ENCODE results near the gene PSAP.

The PSAP gene

GRCh38 chr10:71840177-71840957, 10.7 kb downstream of the PSAP start:
- TF ChIP-seq, protein P1, sequence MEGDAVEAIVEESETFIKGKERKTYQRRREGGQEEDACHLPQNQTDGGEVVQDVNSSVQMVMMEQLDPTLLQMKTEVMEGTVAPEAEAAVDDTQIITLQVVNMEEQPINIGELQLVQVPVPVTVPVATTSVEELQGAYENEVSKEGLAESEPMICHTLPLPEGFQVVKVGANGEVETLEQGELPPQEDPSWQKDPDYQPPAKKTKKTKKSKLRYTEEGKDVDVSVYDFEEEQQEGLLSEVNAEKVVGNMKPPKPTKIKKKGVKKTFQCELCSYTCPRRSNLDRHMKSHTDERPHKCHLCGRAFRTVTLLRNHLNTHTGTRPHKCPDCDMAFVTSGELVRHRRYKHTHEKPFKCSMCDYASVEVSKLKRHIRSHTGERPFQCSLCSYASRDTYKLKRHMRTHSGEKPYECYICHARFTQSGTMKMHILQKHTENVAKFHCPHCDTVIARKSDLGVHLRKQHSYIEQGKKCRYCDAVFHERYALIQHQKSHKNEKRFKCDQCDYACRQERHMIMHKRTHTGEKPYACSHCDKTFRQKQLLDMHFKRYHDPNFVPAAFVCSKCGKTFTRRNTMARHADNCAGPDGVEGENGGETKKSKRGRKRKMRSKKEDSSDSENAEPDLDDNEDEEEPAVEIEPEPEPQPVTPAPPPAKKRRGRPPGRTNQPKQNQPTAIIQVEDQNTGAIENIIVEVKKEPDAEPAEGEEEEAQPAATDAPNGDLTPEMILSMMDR (IDR thresholded peaks at IDR 0.05) = no peak
- no peak for TF ChIP-seq ZFX (IDR thresholded peaks at IDR 0.05; ENCODE audit: borderline replicate concordance)
- H3K27ac ChIP-seq = no peak overlapping the region

GRCh38 chr10:71838264-71839211, 12.5 kb downstream of the PSAP start:
- H3K27ac ChIP-seq = no peak overlapping the region
- TF ChIP-seq, protein P1 (IDR thresholded peaks at IDR 0.05) = no peak
- no peak for TF ChIP-seq ZFX (IDR thresholded peaks at IDR 0.05; ENCODE audit: borderline replicate concordance)

GRCh38 chr10:71837098-71837827, 13.8 kb downstream of the PSAP start:
- H3K27ac ChIP-seq = no peak overlapping the region
- TF ChIP-seq, protein P1 (IDR thresholded peaks at IDR 0.05) = peak; percentile 18
- TF ChIP-seq ZFX (IDR thresholded peaks at IDR 0.05; ENCODE audit: borderline replicate concordance) = no peak

GRCh38 chr10:71836596-71836974, 14.5 kb downstream of the PSAP start:
- H3K27ac ChIP-seq = no peak overlapping the region
- no peak for TF ChIP-seq ZFX (IDR thresholded peaks at IDR 0.05; ENCODE audit: borderline replicate concordance)
- TF ChIP-seq, protein P1 (IDR thresholded peaks at IDR 0.05) = no peak

DNA sequence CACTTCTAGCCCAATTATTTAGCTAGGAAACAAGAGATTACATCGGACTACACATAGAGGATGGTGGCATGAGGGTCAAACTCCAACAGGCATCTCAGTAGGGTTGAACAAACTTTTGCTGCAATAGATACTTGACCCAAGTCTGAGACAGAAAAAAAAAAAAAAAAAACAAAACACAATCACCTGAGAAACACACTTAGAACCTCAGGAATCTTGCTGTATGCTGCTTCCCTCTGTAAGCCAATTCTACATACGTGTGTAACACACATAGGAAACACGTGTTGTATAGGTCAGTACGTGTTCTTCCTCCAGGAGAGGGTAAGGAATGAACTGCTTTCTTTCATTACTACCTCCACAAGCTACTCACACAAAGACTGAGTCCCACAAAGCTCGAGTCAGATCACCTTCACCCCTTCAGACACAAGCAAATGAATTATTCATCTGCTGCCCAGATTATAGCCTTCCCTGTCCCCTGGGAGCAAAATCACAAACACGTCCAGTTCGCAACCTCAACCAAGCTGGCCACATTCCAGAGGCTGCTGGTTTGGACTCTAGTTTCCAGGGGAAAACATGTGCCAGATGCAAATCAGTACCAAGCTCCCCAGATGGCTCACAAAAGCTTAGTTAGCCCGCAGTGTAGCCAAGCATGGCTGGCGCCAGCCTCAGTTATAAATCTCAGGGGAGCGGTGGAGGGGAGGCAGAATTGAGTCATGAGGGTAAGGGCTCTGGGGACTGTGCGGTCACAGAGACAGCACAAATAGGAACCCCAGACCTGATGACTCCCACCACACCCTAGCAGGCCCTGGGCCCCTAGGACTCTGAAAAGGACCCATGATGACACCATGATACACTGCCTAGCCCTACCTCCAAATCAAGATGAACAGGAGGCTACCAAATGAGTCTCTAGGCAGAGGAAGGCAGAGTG, 15.1 kb downstream of the PSAP start:
- TF ChIP-seq, protein P1 (IDR thresholded peaks at IDR 0.05) = no peak
- TF ChIP-seq ZFX (IDR thresholded peaks at IDR 0.05; ENCODE audit: borderline replicate concordance) = no peak
- no peak overlapping the region for H3K27ac ChIP-seq

- no peak overlapping the region for H3K27ac ChIP-seq
- TF ChIP-seq ZFX (IDR thresholded peaks at IDR 0.05; ENCODE audit: borderline replicate concordance) = no peak
- TF ChIP-seq, protein P1 (IDR thresholded peaks at IDR 0.05) = no peak
Observed at GRCh38 chr10:71834343-71834674, 16.7 kb downstream of the PSAP start.
